GM12874 (cell line): Measurements from ENCODE around the gene SLC44A5.

Source experiments
- TF ChIP-seq, protein P1 (sequence below): IDR thresholded peaks from 2 replicates; pipeline ENCODE4 v1.5.1; 2011; ENCODE audit warnings: low read depth, mild to moderate bottlenecking, control low read depth, low read length, moderate library complexity; ENCODE audit not compliant: insufficient read depth

Gene SLC44A5

GRCh38 chr1:75174031-75174760 is 436.7 kb downstream of the SLC44A5 start:
- TF ChIP-seq, protein P1, sequence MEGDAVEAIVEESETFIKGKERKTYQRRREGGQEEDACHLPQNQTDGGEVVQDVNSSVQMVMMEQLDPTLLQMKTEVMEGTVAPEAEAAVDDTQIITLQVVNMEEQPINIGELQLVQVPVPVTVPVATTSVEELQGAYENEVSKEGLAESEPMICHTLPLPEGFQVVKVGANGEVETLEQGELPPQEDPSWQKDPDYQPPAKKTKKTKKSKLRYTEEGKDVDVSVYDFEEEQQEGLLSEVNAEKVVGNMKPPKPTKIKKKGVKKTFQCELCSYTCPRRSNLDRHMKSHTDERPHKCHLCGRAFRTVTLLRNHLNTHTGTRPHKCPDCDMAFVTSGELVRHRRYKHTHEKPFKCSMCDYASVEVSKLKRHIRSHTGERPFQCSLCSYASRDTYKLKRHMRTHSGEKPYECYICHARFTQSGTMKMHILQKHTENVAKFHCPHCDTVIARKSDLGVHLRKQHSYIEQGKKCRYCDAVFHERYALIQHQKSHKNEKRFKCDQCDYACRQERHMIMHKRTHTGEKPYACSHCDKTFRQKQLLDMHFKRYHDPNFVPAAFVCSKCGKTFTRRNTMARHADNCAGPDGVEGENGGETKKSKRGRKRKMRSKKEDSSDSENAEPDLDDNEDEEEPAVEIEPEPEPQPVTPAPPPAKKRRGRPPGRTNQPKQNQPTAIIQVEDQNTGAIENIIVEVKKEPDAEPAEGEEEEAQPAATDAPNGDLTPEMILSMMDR = no peak

DNA sequence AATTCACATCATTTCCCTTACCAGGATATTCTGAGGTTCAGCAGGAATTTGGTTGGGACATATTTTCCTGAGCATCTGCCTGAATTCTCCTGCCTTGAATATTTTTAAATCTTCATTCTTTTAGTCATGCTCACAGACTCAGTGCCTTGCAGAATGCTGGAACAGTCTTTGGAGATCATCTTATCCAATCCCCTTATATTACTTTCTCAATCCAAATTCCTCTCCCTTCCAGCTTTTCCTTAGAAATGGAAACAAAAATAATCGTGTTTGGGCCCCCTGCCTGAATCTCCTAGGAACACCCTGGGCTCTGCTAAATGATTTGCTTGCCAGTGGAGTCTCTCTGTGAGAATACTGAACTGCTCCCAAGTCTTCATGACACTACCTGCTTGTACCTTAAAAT is 438.4 kb downstream of the SLC44A5 start:
- TF ChIP-seq, protein P1 = no peak

- TF ChIP-seq, protein P1 = no peak
Observed at GRCh38 chr1:75171876-75172275, 439.0 kb downstream of the SLC44A5 start.

DNA sequence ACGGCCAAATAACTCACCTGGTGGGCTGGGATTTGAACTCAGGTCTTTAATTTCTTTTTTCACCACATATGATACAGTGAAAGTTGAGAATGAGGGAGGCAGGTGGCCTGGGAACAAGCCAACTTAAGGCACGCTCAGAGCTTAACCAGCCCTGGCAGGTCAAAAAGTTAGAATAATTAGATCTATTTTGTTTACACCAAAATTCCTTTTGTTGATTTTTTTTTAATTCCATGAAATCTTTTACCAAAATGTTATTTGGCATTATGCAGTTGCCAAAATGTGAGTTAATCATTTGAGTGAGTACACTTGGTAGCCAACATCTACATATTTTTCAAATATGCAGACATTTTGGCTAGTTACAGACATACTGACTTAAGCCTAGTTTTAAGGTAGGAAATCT is 439.9 kb downstream of the SLC44A5 start:
- TF ChIP-seq, protein P1 = no peak

DNA sequence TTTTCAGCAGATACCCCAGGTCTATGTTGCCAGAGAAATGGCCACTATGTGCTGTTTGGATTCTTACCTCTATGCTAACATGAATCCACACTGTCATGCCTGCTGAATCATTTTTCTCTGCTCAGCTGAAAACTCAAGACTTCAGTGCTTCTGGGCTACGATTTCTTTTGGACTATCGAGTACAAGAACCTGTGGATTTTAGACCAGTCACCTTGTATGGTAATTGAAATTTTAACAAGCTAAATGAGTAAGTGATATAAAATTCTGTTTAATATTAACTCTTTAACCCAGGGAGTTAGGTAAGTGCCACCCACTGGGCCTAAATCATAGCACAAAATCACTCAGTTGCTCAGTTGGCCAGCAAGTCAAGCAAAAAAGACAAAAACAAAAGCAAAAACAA is 440.9 kb downstream of the SLC44A5 start:
- TF ChIP-seq, protein P1 = no peak

DNA sequence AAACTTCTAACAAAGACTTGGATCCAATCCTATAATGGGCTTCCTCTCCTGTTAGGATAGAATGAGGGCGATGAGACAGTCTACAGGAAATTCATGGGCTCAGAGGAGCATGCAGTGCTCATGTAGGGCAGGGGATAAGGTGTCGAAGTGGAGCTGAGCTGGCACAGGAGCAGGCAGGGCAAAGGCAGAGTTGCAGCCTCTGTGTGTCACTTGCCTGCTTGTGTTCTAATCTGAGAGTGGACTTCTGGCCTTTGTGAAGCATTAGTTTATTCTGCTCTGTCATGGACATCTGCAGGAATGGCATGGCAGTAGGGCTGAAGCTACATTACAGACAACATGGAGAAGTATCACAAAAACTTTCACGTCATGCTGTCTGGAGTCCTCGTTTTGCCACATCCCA is 444.1 kb downstream of the SLC44A5 start:
- TF ChIP-seq, protein P1 = no peak

DNA sequence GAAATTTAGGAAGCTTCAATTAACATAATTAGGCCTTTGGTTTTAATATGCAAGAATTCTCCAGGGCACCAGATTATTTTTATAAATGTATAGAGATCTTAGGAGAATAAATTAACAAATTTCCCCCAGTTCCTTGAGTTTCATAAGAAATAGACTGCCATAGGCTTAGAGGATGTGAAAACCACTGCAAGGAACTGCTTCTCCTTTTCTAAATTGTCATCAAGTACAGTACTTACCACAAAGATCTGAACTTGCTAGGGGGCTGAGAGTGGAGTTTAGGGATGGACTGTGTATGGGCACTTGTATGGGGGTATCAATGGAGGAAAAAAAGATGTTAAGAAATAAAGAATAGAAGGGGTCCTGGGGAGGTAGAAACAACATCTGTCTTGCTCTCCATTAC is 445.6 kb downstream of the SLC44A5 start:
- TF ChIP-seq, protein P1 = no peak
